Activated T-cell treated with anti-CD3 and anti-CD28 coated beads for 48 hours (primary cell): ENCODE results near the gene LILRB3.
"Not testable (repeated sequence)": the region's sequence is repeated elsewhere in the genome, so short reads cannot be mapped to it uniquely, and the experiment has no call there.

ENCODE experiments used
- DNase-seq: peaks from one replicate; pipeline ENCODE4 v3.0.0-alpha.2; 2020; ENCODE audit warnings: low read depth

The LILRB3 gene

DNA sequence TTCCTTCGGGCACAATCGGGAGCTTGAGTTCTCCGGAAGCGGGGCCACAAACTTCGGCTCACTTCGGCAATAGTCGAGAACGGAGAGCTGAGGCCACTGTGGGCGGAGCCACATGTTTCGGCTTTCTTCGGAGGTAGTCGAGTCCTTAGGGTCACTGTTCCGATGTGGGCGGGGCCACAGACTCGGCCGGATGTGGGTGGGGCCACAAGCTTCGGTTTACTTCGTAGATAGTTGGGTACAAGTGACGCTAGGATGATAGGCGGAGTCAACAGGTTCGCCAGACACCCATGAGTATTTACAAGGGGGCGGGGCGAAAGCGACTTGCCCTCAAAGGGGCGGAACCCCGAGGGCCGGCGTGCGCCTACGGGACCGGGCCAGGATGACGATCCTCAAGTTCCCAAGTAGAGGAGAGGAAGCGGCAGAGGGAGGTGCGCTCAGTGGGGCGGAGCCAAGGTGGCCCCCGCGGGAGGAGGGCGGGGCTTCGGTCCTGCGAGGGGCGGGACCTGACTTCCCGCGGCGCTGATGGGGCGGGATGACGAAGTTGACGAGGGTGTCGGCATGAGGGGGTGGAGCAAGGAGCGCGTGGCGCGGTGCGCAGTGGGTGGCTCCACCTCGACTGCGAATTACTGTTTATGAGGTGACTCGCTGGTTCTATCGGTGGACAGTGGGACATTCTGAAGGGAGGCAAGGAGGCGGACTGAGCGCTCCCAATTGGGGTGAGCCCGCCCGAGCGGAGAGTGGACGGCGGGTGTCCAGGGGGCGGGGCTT lies 32.9 kb downstream of the LILRB3 start:
- peak; percentile 100 for DNase-seq

DNA sequence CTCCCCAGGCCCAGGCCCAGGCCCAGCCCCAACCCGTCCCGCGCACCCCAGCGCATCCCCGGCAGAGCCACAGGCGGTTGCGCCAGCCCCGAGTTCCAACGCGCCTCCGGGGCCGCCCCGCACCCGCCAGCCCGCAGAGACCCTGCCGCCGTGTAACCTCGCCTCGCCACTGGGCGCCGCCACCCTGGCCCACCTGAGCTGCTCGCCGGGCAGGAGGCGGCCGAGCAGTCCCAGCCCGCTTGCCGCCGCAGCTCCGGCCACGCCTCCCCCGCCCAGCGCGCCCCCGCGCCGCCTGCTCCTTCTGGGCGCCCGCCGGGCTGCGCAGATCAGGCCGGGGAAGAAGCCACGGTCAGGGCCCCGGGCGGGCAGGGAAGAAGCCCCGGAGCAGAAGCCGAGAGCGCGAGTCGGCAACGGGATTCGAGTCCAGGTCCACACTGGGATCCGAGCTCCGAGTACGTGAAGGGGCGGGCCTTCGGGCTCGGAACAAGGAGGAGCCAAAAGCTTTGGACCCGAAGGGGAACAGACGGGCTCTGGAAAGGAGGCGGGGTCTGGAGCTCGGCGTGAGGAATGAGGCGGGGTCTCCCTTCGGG lies 33.6 kb downstream of the LILRB3 start, which contains the start of gene MBOAT7:
Gene MBOAT7 (minus strand): TSS at position 436 of the 590 bp plus-strand sequence. CDS start 1,072 bp downstream, outside the sequence.
- DNase-seq = no peak

DNA sequence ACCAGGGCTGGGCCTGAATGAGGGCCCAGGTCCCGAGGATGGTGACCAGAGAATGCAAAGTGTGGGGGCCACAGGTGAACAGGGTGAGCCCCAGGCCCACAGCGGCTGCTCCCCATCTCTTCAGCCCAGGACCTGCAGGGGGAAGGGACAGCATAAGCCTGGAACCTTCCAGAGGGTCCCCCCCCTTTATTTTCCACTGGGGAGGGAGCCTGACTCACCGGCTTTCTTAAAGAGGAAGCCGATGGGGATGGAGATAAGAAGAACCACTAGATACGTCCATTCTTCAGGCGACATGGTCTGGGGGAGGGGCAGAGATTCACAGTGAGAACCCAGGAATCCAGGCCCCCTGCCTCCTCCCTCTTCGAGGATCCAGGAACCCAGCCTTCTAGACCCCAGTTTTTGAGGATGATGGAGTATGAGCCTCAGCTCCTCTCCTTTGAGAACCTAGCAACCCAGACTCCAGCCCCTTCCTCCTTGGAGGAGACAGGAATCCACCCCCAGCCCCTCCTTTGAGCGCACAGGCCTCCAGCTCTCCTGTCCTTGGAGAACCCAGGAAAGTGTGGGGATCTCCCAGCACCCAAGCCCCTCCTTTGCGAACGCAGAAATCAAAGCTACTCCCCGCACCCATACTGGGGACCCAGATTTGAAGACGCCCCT lies 34.5 kb downstream of the LILRB3 start:
- DNase-seq = peak; percentile 44

DNA sequence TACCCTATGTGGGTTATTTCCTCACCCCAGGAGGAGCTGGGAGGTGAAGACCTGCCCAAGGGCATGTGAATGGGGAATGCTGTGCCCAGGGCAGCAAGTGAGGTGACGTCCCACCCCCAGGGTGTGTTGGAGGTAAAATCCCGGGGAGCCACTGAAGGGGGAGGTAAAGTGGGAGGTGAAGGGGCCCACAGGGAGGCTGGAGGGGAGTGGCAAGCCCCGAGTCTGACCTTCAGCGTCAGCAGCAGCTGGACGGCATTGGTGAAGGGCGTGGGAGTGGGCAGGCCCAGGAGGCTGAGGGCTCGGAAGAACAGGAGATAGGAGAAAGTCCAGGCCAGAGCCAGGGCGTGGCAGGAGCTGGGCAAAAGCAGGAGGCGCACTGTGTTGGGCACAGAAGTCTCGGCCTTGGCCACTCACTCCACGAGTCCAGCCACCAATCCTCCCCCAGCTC lies 35.8 kb downstream of the LILRB3 start:
- no peak for DNase-seq

DNA sequence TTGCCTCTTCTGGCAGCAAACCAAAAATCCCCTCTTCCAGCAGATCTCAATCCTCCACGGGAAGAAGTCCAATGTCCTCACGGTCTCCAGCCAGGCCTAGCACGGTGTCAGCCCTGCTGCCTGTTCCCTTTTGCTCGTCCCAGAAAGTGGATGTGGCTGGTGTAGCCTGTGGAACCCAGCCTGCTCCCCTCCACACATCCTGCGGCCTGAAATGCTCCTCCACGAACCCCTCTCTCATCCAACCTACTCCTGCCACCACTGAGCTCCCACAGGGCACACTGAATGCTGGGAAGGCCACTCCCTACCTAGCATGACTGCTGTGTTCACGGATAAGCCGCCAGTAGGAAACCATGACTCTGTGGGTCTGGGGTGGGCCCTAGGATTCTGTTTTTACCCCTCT lies 36.5 kb downstream of the LILRB3 start:
- no peak for DNase-seq

DNA sequence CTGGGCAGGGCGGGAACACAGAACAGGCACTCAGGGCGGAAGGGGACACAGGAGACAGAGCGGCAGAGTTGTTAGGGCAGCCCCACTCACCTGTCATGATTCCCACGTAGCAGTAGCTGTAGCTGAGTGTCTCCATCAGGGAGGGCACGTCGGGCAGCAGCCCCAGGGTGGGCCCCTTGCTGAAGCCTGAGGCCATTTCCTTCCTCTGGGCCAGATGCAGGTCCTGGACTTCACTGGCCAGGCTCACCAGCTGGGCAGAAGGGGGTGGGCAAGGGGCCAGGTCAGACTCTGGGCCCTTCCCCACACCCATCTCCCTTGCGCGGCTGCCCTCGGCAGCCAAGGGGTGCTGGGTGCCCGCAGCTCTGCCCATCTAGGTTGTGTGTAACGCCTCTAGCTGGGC lies 39.4 kb downstream of the LILRB3 start:
- no peak for DNase-seq

DNA sequence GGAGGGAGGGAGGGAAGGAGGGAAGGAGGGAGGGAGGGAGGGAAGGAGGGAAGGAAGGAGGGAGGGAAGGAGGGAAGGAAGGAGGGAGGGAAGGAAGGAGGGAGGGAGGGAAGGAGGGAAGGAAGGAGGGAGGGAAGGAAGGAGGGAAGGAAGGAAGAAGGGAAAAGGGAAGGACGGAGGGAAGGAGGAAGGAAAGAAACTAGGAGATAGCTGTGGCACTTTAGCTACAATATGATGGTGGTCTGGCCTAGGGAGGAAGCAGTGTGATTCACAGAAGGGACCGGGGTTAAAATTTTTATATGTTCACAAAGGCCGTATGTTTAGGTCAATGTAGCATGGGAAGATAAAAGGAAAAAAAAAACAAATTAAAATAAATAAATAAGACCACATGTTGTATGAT lies 40.9 kb downstream of the LILRB3 start:
- not testable (repeated sequence) for DNase-seq

DNA sequence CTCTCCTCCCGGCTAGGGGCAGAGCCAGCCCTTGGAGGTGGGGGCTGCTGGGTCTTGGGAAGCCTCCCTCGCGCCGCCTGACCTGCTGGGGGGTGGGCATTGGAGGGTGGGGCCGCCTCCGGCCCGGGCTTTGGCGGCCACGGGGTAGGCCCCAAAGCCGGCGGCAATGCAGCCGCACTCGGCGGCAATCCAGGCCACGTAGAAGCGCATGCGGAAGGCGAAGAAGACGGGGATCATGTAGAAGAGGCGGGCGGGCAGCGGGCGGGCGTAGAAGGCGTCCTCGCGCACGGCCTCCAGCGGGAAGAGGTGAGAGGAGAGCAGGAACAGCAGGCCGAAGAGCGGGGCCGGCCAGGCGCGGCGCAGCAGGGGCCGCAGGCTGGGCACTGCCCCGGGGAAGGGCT lies 42.1 kb downstream of the LILRB3 start:
- DNase-seq = no peak

DNA sequence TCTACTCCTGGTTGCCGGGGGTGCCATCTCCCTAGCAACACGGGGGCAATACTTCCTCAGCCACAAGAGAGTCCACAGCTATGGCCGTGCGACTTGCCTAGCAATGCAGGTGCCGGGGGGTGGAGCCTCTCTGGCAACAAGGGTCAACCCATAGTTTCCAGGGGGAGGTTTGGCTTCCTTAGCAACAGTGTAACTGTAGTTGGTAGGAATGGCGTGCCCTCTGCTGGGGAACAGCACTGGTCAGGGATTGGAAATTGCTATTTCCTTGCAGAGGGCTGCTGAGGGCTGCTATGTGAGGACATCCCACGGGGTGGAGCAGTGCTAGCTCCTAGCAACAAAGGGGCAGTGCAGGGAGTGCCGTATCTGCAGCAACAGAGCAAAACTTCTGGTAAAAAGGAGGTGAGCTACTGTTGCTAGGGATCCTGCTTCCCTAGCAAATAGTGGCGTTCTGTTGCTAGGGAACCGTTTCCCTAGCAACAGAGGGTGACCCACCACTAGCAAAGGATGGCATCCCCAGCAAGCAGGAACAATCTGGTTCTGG lies 42.8 kb downstream of the LILRB3 start:
- DNase-seq = no peak

DNA sequence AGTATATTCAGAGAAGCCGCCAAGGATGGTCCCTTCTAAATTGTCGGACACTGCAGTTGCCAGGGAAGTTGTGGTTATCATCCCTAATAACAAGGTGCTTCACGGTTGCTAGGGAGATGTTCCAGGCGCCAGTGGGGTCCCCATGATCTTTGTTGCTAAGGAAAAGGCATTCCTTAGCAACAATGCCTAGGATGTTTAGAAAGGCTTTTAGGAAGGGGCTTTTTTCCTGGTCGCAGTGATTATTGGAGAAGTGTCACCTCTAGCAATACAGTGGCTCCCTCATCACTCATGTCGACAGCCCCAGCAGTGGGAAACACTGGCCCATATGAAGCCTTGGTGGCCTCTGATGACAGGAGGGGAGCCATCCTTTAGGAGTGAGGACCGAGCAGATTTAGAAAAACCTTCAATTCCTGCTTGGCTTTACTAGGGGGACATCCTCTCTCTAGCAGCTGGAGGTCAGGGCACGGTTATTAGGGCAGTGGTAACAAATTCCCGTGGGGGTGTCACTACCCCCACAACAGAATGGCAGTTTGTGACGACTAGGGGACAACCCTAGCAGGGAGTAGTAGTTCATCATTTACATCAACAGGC lies 43.5 kb downstream of the LILRB3 start:
- DNase-seq = no peak

DNA sequence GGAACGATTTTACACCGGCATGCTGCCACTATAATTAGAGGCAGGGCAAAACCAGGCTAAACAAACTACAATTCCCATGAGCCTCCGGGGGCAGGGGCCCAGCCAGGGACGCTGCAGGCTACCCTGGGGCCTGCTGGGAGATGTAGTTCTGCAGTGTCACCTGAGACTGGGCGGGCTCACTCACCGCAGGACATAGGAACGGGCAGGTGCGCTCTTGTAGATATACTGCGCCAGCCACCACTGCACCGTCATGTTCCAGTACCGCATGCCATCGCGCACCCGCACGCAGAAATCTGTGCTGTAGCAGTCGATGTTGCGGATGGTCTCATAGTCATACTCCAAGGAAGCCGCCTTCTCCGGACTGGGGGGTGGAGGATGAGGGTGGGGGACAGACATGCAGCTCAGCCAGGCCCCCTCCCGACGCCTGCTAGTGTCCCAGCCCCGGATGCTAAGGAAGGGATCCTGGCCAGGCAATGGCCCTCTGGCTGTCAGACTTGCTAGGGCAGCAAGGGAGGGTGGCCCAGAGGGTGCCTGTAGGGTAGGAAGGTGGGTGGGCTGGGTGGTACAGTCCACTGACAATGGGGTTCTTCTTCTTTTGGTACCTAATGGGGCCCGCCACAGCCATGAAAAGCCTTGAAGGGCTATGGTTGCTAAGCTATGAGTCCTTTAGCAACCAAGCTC lies 44.1 kb downstream of the LILRB3 start:
- no peak for DNase-seq

DNA sequence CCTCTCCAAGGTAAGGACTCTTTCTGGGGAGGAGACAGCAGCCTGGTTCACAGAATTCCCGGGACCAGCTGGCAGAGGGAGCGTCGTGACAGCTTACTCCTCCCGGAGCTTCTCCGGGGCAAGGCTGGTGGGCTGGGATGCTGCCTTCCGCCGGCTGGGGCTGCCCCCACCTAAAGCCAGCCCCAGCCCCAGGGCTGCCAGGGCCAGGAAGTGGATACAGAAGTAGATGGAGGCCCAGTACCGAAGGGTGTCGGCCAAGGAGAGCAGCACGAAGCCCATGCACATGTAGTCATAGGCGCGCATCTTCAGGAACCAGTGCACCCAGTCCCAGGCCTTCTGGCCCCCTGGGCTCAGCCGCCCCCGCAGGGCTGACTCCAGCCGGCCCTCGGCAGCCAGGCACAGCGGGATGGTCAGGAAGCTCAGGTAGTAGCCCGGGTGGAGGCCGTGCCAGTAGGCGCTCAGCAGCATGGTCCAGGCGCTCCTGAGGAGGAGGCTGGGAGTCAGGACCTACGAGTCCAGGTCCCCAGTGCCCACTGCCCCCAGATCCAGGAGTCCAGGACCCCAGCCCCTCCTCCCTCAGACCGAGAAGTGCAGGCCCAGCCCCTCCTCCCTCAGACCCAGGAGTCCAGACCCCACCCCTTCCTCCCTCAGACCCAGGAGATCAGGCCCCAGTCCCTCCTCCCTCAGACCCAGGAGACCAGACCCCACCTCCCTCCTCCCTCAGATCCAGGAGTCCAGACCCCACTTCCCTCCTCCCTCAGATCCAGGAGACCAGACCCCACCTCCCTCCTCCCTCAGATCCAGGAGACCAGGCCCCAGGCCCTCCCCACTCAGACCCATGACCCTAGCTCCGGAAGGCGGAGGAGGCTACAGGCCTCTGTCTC lies 48.6 kb downstream of the LILRB3 start:
- DNase-seq = no peak

DNA sequence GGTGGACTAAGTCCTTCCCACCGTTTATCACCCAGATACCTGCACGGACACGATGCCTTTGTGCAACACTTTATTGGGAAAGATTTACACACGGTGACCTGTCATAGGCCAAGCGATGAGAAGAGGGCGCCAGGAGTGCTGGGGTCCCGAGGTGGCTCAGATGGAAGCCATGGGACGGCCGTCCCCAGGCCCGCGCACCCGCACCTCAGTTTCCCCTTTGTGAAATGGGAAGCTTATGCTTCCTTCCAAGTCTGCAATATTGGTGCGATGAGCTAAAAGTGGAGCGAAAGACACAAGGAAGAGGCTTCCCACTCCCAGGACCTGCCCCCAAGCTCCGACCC lies 49.5 kb downstream of the LILRB3 start:
- DNase-seq = no peak

DNA sequence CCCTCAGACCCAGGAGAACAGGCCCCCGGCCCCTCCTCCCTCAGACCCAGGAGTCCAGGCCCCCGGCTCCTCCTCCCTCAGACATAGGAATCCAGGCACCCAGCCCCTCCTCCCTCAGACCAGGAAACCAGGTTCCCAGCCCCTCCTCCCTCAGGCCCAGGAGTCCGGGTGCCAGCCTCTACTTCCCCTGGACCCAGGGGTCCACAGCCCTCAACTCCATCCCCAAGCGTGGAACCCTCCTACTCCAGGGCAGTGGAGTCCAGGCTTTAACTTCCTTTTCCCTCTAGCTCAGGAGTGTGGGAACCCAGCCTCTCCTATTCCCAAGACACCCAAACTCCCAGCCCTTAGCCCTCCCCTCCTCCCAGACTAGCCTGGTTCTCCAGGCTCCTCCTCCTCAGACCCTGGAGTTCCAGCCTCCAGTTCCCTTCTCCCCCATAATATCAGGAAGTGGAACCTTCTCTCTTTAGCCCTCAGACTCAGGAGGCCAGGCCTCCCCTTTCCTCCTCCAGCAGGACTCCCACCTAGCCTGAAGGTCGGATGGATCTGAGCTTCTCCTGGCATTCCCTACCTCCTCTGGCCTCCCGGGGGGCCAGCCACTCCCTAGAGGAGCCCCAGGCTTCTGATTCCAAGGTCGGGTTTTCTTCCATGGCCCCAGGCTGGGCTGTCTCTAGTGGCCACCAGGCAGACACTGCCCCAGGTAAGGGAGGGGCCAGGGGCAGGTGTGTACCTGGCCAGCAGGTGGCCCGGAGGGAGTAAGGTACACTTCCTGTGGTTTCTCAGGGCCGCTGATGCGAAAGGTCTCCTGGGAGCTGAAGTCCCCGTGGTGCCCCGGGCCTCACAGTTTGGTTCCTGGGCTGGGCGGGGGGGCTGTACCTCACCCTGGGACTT lies 50.1 kb downstream of the LILRB3 start, which contains the start of gene TMC4:
Gene TMC4 (minus strand): TSS at position 690 of the 888 bp plus-strand sequence. CDS start 43 bp downstream, at position 647.
- no peak for DNase-seq

DNA sequence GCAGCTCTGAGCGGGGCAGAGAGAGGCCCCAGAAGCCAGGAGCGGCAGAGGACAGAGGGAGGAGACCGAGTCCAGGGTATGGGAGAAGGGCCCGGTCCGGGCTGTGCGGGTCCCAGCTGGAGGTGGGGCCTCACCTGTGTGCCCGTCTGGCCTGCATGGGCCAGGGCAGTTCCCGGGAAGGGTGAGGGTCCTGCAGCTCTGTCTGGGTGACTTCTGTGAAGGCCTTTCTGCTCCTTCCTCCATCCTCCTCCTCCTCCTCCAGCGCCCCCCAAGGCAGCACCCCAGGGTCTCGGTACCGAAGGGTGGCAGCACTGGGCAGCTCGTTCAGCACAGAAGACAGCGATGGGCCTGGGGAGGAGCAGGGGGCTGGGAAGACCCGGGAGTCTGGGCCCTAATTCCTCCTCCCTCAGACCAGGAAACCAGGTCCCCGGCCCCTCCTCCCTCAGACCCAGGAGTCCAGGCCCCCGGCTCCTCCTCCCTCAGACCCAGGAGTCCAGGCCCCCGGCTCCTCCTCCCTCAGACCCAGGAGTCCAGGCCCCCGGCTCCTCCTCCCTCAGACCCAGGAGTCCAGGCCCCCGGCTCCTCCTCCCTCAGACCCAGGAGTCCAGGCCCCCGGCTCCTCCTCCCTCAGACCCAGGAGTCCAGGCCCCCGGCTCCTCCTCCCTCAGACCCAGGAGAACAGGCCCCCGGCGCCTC lies 50.9 kb downstream of the LILRB3 start:
- not testable (repeated sequence) for DNase-seq

DNA sequence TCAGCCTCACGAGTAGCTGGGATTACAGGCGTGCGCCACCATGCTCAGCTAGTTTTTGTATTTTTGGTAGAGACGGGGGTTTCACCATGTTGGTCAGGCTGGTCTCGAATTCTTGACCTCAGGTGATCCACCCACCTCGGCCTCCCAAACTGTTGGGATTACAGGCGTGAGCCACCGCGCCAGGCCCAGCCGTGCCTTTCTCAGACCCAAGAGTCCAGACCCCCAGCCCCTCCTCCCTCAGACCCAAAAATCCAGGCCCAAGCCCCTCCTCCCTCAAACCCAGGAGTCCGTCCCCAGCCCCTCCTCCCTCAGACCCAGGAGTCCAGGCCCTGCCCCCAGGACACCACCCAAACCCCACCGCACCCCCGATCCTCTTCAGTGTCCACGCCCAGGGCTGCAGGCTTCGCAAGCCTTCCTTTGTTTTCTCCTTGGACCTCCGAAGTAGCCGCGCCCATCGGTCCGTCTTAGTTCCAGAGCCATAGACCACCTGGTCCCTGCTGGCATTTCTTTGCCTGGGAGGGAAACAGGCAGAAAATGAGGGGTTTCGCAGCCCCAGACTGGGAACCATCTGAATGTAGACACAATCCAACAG lies 53.6 kb downstream of the LILRB3 start:
- DNase-seq = no peak

DNA sequence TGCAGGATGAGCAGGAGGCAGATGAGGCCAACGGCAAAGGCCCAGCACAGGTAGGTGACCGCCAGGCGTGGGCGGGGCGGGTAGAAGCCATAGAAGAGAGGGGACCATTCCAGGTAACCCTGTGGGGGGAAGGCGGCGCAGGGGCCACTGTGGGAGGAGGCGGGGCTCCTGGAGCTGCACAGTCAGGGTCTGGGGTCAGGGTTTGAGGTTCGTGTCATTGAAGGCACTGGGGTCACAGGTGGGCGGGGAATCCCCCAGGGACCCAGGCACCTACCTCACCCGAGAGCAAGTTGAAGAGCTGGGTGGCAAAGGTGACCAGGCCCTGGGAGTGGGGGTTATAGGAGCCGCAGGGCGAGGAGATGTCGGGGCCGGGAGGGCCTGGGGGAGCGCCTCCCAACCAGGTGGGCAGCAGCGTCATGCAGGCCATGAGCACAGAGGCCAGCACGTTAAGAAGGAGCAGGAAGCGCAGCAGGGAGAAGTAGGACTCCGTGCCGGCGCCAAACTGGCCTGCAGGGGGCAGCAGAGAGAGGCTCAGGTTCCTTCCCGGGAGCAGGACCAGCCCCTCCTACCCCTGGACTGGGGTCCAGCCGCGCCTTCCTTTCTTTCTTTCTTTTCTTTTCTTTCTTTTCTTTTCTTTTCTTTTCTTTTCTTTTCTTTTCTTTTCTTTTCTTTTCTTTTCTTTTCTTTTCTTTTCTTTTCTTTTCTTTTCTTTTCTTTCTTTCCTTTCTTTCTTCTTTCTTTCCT lies 54.5 kb downstream of the LILRB3 start:
- peak; percentile 86 for DNase-seq
